ENCODE measurements around the gene EDARADD. TPM values are rescaled to one million over a fixed set of nuclear protein-coding genes. Genes with fewer than 3 reads are reported as not detected.

Gene EDARADD
- total RNA-seq, 1 donor from 2014 or later, result not detected

DNA sequence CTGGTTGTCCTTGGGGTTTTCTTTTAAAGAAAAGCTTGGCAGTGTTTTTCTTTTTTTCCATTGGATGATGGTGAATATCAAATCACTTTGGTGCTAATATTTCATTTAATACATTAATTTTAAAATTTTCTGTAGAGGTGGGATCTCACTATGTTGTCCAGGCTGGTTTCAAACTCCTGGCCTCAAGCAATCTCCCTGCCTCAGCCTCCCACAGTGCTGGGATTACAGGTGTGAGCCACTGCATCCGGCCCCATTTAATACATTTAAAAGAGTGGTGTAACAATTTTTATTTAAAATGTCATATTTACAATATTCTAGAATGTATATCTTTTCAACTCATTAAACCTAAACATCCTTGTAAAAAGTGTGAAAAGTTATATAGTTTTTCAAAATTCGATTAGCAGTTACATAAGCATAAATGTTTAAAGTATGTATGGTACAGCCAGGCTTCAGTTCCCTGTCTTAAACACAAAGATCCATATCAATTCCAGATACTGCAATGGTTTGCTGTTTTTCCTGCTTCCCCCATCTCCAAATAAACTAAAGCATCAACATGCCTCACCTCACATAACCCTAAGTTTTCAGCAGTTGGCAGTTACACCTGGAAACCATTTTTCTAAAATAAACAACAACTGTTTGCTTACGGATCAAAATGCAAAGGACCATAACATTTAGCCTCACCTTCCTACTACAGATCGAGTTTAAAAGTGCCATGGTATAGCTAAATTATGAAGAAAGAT, 120.8 kb downstream of the EDARADD start:
- peak in 1 of 2 donors; percentile 15 for DNase-seq (ENCODE audit: low read depth in 2 of 2)

DNA sequence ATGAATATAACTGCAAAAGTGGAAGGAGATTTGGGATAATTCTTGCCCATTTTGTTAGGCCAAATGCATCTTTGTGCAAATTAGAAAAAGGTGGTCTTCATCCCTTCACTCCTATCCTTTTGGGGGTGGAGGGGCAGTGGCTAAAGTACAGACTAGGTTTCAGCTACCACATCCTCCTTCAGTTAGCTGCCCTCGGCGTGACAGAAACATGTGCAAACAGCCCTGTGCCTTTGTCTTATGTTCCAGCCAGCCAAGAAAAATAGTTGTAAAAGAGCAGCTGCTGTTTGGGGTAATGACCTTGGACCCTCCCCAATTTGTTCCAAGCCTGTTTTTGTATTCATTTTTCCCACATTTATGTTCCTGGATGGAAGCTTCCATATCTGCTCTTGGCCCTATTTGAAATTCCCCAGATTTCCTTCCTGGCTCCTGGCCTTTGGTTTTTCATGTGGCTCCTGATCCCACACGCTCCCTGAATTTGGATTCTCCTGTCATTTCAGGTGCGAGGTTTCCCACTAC, 121.4 kb downstream of the EDARADD start:
- DNase-seq (ENCODE audit: low read depth in 2 of 2), result peak in 1 of 2 donors; percentile 71

DNA sequence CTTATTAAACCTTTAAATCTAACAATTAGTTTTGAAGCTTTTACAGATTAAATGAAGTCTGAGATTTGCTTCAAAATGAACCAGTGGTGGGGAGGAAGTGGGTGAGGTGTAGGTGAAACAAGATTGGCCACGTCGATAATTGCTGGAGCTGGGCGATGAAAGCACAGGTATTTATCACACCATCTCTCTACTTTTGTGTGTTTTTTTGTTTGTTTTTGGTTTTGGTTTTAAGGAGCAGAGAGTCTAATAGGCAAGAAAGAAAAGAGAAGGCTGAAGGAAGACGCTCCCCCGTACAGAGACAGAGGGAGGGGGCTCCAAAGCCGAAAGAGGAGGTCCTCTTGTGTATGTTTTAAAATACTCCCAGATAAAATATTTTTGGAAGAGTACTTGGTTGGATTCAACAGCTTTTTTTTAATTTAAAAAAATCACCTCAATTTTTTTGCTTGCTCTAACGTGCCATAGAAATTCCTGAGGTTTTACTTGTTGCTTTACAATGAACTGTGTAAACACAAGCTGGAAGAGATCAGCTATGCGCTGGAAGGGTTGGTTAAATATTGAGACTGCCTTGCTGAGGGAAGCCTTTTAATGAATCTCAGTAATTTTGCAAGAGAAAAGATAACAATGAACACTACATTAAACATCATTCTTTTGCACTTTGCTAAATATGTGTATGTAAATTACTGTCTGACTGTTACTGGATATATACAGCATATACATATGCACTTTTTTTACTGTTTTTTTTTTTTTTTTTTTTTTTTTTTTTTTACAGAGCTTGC, 123.0 kb downstream of the EDARADD start:
- no peak for DNase-seq (ENCODE audit: low read depth in 2 of 2)

- no peak for DNase-seq (ENCODE audit: low read depth in 2 of 2)
Observed at GRCh38 chr1:236518322-236518721, 124.2 kb downstream of the EDARADD start.

- DNase-seq (ENCODE audit: low read depth in 2 of 2), result no peak
Observed at GRCh38 chr1:236520445-236521005, 126.4 kb downstream of the EDARADD start.

DNA sequence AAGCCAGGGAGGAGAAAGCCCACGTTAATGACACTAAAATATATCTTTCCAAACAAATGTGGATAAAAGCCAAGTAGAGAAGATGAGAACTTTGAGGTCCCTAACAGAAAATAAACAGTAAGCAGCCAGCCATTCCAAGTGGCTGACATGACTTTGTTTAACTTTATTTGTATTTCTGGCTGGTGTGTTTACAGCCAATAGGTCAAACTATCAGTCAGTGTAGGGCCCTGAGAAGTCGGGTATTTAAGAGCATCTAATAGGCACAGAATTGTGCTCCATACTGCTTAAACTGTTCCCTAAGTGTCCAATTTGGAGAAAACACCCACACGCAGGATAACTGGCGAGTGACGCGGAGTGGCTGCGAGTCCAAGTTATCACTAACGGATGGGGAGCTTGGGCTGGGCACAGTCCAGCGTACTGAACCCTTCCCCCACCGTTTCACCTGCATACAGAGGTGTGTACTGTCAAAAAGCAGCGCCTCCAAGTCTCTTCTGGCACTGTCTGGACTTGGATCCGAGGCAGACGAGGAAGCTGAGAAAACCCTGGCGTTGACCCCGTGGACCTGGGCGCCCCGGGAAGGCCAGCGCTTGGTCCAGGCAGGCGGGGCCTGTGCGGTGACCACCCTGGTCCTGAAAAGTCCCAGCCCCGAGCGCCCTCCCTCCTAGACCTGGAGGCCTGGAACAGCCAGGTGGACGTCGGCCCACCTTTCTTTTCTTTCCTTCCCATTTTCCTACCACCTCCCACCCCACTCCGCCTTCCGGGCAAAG, 129.0 kb downstream of the EDARADD start:
- DNase-seq (ENCODE audit: low read depth in 2 of 2), result peak in 1 of 2 donors; percentile 24

DNA sequence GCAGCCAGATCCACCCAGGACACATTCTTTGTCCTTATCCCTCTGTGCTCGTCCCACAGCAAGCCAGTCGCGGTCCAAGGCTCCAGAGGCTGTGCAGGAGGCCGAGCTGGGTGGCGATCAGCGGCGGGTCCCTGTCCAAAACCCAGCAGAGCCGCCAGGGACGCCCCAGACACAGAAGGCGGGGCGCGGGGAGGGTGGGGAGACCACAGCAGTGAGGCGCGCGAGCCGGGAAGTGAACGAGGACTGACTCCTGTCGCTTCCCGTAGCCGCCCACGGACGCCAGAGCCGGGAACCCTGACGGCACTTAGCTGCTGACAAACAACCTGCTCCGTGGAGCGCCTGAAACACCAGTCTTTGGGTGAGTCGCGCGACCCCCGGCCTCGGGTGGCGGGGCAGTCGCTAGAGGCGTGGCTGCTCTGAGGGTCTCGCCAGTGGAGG, 129.6 kb downstream of the EDARADD start, which contains the start of gene LGALS8:
Gene LGALS8 (plus strand): TSS at position 279 of the 438 bp plus-strand sequence. CDS start 2,089 bp downstream, outside the sequence.
- peak; percentile 85 to 89 for DNase-seq (ENCODE audit: low read depth in 2 of 2)

DNA sequence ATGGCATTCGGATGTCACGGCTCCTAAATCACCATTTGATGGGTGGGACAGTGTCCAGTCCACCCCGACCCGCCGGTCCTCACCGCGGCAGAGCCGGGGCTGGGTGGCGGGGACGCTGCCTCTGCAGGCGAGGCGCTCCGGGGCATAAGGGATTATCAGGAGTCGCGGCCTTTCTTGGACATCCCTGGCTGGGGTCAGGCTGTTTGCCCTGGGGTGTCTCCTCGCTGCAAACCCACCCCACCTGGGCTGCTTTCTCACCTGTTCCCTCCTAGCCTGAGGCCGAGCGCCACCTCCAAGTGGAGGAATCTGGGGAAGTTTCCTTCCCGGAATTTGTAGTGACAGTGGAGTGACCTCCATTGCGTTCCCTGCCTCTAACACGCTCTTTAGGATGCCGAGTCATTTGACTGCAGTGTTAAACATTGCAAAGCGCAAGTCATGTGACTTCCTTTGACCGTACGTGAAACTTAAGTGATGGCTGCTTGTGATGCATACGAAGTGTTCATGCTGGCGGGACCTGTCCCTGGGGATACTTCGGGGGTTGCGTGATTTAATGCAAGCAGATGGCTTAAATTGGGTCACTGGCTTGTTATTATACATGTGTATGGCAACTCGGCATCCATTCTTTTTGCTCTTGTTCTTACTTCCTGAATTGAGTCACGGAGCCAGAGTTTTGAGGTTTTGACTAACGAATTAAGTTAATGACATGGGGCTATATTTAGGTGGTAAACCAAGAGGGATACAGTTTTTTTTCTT, 130.2 kb downstream of the EDARADD start:
- peak; percentile 79 to 86 for DNase-seq (ENCODE audit: low read depth in 2 of 2)

DNA sequence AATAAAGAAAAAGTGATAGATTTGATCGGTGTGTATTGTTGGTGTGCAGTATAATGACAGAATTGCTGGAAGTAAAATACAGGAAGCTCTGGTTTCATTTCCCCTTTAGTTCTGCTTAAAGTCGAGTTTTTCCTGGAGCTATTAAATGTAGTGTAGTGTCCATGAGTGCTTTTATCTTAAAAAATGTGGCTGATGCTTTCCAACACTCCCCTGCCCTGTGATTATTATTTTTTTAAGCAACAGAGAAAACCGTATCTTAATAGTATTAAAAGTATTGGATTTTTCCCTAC, 130.8 kb downstream of the EDARADD start:
- no peak for DNase-seq (ENCODE audit: low read depth in 2 of 2)

DNA sequence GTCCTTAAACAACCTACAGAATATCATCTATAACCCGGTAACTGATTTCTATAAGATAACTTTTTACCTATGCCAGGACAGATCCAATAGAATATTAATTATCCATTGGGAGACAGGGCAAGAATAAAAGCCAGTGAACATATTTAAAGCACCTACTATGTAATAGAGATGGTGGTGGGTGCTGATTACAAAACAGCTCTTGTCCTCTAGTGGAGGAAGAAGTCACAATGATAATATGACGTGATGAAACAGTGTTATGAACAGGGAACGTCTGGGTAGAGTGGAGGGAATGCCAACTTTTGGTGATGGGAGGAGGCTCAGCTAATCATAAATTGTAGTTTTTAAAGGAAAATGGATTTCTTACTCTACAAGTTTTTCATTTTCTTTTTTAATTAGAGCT, 132.0 kb downstream of the EDARADD start:
- no peak for DNase-seq (ENCODE audit: low read depth in 2 of 2)

DNA sequence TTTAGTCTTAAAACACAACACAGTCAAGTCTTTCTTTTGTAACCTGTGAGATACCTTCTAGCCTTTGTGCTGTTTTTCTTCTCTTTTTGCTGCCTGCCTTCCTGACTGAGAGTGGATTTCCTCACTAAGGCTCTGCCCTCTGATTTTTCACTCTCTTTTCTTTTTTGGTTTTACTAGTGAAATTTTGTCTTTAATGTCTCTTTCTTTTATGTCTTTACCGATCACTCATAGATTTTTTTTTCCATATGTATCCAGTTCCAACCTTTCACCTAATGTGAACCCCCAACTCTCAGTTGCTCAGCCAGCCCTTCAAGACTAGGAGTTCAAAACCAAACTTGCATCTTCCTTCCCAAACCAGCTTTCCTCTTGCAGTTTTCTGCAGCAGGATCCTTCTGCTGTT, 136.2 kb downstream of the EDARADD start:
- no peak for DNase-seq (ENCODE audit: low read depth in 2 of 2)

GRCh38 chr1:236530959-236531358, 136.9 kb downstream of the EDARADD start:
- DNase-seq (ENCODE audit: low read depth in 2 of 2), result no peak

DNA sequence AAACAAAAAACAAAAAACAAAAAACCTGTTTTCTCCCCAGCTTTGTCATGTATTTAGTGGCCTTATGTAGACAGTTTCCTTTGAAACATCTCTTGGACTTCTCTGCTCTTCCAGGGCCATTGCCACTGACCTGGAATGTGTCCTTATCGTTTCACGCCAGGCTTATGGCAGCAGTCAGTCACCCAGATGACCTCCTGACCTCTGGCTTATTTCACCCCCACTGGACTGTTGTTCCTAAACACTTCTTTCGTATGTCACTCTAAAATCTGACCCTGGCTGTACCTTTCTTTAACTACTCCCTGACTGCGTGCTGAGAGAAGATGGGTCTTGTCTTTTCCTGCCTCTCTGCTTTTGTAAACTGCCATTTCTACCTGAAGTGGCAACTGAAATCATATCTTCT, 138.8 kb downstream of the EDARADD start:
- DNase-seq (ENCODE audit: low read depth in 2 of 2), result no peak

GRCh38 chr1:236534151-236534651, 140.1 kb downstream of the EDARADD start:
- peak; percentile 18 to 81 for DNase-seq (ENCODE audit: low read depth in 2 of 2)

Other genes with a start within 250 kb of the EDARADD start
- 3.2 and 3.3 TPM in 2 replicates for gene ERO1B, start 112.3 kb upstream of the EDARADD start, total RNA-seq
- gene LGALS8, start 129.7 kb downstream of the EDARADD start, total RNA-seq, result 91.5 and 124 TPM in 2 replicates
- gene HEATR1, start 210.2 kb downstream of the EDARADD start, total RNA-seq, result 15.9 and 19.8 TPM in 2 replicates